Left colon (tissue), 2 donors: ENCODE data around the gene TRIO. TPM values are rescaled to one million over a fixed set of nuclear protein-coding genes. Genes with fewer than 3 reads are reported as not detected.
"Not testable (repeated sequence)": the region's sequence is repeated elsewhere in the genome, so short reads cannot be mapped to it uniquely, and the experiment has no call there.

Source experiments
- ATAC-seq: fragments of 200-7000 bp; cut with Tn5 transposase; one replicate; pipeline ENCODE4 v1.9.1; 2020; ENCODE audit warnings: mild to moderate bottlenecking, moderate library complexity
- DNase-seq, 2 donors: peaks; one replicate each; pipeline ENCODE4 v3.0.0-alpha.2; 2020
- intact Hi-C, 2 donors: fragments of 100-400 bp; cut with DNase I in 1 of 2; cut with micrococcal nuclease in 1 of 2; formaldehyde crosslinking; loops; one replicate each; pipeline versions ENCODE4 v1.11.2 to v1.14.0; 2022; cut with DNase I, micrococcal nuclease
- total RNA-seq, 2 donors: library from RNA; stranded (reverse); fragmentation: NEBNext Ultra II Directional; extraction: Animal tissue kit (Norgen Biotek cat#: 25700); gene quantifications; one replicate each; pipeline ENCODE4 v1.2.1, GENCODE V29; 2021
- donor health status: DM: no; HTN: no; CAD: no.
- donor health status: DM: yes; HTN: yes; CAD: no.

TRIO gene
- total RNA-seq, 2 donors from 2014 or later, result 140 to 181 TPM

- intact Hi-C loops, ATAC-seq, DNase-seq: not testable (repeated sequence)
Observed at GRCh38 chr5:14554288-14554687, 411.1 kb downstream of the TRIO start.

GRCh38 chr5:14556015-14556414, 412.9 kb downstream of the TRIO start:
- intact Hi-C loops, result no loop called here
- DNase-seq (no peak), ATAC-seq (peak; percentile 50)

GRCh38 chr5:14557203-14557770, 414.1 kb downstream of the TRIO start:
- DNase-seq, result peak; percentile 61 to 68
- peak; percentile 35 for ATAC-seq
- intact Hi-C loops, result no loop called here

- DNase-seq (no peak), ATAC-seq (peak; percentile 23)
- intact Hi-C loops, result no loop called here
Observed at GRCh38 chr5:14557791-14558415, 414.8 kb downstream of the TRIO start.

Other genes starting within 250 kb of the TRIO start
- under 1 TPM; 0.43 to 0.47 TPM for gene DNAH5, start 198.7 kb upstream of the TRIO start, total RNA-seq